SU-DHL-6 (cell line): ENCODE measurements around the gene RNF31.

Experiments
- CTCF ChIP-seq: fragments of 200-600 bp; sonication (generic); IDR thresholded peaks from one replicate; pipeline ENCODE4 v1.5.1; 2017; ENCODE audit warnings: antibody characterized with exemption, mild to moderate bottlenecking, low read length, moderate library complexity; ENCODE audit not compliant: insufficient read depth, poor library complexity, severe bottlenecking
- EZH2phosphoT487 ChIP-seq: fragments of 200-600 bp; sonication (generic), shearing (Covaris generic); conservative IDR thresholded peaks from 2 replicates; pipeline ENCODE4 v1.6.1; 2018; ENCODE audit warnings: mild to moderate bottlenecking, antibody characterized with exemption, low read length, moderate library complexity, mixed read lengths

- TF ChIP-seq CTCF (no peak), EZH2phosphoT487 (no peak)
Observed at GRCh38 chr14:24129410-24129998, 17.8 kb upstream of the RNF31 start.
